ENCODE measurements around the gene OGT.
A peak's percentile ranks its signal among the peaks of the same experiment; 100 is the strongest.
"Not testable (repeated sequence)": the region's sequence is repeated elsewhere in the genome, so short reads cannot be mapped to it uniquely, and the experiment has no call there.

Gene OGT

DNA sequence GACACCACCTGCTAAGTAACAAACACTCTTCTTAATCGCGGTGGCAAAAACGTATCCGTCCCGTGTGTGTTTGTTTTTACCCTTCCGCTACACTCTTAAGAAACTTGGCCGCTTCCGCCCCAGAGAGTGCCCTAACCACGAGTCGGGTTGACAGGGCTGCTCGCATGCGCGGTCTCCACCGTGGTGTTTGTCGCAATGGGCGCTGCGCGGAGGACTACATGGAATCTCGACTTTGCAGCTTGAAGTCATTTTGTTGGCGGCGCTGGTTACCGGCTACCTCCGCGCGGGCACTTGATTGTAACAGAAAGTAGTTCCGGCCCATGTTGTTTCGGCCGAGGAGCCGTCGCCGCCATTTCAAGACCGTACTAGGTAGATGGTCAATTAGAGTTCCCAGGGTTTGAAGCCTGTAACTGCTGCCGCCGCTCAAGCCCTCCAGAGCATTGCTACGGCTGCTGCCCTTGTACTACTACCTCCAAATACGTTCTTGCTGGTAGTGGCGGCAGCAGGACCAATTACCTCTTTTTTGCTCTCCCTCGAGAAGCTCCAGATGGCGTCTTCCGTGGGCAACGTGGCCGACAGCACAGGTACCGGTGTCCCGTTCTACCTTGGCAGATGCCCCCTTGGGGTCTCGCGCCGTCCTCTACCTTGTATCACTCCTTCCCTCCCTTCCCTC, at the start of gene OGT:
OGT (plus strand) TSS at position 352 of the 673 bp plus-strand sequence; CDS start at position 548, 196 bp downstream.
- DNase-seq (ENCODE audit: low read depth), result peak; percentile 87

- no peak for DNase-seq (ENCODE audit: low read depth)
Measured at GRCh38 chrX:71487814-71488213, 45.1 kb upstream of the OGT start.

GRCh38 chrX:71489540-71489939, 43.4 kb upstream of the OGT start:
- no peak for DNase-seq (ENCODE audit: low read depth)

- DNase-seq (ENCODE audit: low read depth), result peak; percentile 17
Measured at GRCh38 chrX:71492231-71493065, 40.5 kb upstream of the OGT start.

DNA sequence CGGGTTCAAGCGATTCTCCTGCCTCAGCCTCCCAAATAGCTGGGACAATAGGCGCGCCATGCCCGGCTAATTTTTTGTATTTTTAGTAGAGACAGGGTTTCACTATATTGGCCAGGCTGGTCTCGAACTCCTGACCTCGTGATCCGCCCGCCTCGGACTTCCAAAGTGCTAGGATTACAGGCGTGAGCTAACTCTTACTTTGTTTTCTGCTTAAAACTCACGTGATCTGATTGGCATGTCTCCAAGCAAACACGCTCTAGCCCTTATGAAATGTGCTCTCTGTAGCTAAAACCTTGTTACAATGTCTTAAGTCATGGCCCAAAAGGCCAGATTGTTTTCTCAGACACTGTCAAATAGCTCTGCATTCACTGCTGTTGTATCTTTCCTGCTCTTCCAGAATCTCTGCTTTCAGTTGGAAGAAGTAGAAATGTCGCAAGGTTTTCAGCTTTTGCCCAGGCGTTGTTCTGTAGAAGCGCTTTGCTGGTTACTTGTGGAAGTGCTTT, 39.7 kb upstream of the OGT start:
- DNase-seq (ENCODE audit: low read depth), result no peak

DNA sequence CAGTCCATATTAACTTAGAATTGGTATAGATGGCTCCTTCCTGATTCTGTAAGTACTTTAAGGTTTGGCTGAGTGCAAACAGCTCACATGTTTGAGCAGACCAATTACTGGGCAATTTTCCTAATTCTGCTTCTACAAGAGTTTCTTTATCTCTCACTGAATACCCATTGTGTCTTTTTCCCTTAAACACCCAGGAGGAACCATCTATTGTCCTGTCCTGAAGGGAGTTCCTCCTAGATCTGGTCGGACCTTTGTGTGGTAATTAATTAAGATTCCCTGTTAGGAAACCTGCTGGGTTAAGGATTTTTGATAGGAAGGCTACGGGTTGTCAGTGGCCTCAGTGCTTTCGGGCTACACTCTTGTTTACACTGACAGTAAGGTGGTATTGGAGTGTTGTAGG, 36.9 kb upstream of the OGT start:
- not testable (repeated sequence) for DNase-seq (ENCODE audit: low read depth)

GRCh38 chrX:71496476-71496875, 36.4 kb upstream of the OGT start:
- DNase-seq (ENCODE audit: low read depth), result no peak

- DNase-seq (ENCODE audit: low read depth), result not testable (repeated sequence)
Measured at GRCh38 chrX:71502080-71502479, 30.8 kb upstream of the OGT start.

GRCh38 chrX:71504346-71504745, 28.6 kb upstream of the OGT start:
- no peak for DNase-seq (ENCODE audit: low read depth)

- DNase-seq (ENCODE audit: low read depth), result no peak
Measured at GRCh38 chrX:71509289-71509688, 23.6 kb upstream of the OGT start.

GRCh38 chrX:71510161-71510560, 22.7 kb upstream of the OGT start:
- DNase-seq (ENCODE audit: low read depth), result no peak

GRCh38 chrX:71513731-71514130, 19.2 kb upstream of the OGT start:
- not testable (repeated sequence) for DNase-seq (ENCODE audit: low read depth)

GRCh38 chrX:71514367-71515037, 18.4 kb upstream of the OGT start:
- DNase-seq (ENCODE audit: low read depth), result no peak

DNA sequence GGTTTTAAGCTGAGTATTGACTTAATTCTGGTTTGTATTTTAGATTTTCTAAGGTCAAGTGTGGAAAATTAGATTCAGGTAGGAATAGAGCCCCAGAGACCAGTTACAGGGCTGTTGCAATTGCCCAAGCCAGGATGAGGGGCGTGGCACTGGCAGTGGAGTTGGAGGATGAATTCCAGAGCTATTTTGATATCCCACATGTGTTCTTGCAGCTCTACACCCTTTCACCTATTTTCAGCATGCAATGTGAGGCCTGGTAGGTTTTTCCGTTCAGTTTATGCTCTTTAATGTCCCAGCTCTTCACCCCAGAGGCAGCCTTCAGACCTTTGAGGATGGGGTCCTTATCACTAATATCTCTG, 17.9 kb upstream of the OGT start:
- no peak for DNase-seq (ENCODE audit: low read depth)

DNA sequence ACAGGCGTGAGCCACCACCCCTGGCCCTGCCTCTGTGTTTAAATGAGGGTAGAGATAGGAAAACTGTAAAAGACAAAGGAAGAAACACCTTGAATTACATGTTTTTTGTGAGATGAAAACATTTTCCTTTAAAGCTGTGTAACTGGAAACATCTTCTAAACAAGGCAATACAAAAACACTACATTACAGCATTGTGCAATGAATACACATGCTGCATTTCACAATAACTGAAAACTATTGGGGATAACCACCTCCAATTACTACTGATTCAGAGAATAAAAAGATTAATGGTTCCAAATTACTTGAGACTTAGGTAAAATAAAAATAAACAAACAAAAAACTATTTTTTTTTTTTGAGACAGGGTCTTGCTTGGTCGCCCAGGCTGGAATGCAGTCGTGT, 7.6 kb upstream of the OGT start:
- no peak for DNase-seq (ENCODE audit: low read depth)

DNA sequence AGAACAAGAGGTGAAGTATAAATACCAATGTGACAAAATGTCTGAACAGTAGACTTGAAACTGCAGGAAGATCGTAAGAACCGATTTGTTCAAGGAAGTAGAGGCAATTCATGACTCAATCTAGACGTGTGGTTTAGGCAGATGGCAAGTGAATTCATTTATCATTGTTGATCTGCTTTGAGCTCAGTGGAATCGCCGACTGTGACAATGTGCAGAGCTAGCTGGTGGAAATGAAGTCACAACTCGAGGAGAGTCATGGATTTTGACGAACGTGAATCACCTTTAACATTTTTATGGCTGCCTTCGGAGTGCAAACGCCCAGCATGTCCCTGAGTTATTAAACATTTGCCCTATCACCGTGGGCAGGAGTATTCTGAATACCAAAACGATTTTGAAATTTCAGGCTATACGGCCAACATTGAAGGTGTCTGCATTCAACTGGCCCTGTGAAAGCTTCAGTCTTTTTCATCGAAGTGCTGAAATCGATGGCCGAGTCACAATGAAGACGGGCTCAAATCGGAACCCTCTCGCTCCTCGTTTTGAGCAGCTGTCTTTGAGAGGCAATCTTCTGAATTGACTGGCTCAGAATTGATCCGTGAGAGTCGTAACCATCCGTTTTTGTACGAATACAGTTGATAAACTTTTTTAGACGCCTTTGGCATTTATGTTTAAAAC, 689 bp upstream of the OGT start:
- peak; percentile 31 for DNase-seq (ENCODE audit: low read depth)

GRCh38 chrX:71533516-71533850, 579 bp downstream of the OGT start:
- no peak for DNase-seq (ENCODE audit: low read depth)

- peak; percentile 36 for DNase-seq (ENCODE audit: low read depth)
Measured at GRCh38 chrX:71533851-71534561, 1.1 kb downstream of the OGT start.

- DNase-seq (ENCODE audit: low read depth), result no peak
Measured at GRCh38 chrX:71534773-71535544, 2.1 kb downstream of the OGT start.

DNA sequence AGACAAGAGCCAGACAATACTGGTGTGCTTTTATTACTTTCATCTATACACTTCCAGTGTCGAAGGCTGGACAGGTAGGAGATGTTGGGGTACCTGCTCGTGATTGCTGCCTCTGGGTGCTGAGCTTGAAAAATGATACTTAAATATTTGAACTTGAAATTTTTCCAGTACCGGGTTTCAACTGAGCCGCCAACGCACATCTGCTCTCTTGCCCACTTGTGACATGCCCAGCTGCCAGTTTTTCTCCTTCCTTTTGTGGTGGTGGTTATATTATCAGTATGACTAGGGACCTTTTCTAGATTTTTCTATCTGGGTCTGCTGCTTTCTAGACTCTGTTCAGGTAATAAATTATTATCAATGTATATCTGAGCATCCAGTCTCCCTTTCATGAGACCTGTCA, 3.4 kb downstream of the OGT start:
- DNase-seq (ENCODE audit: low read depth), result no peak

DNA sequence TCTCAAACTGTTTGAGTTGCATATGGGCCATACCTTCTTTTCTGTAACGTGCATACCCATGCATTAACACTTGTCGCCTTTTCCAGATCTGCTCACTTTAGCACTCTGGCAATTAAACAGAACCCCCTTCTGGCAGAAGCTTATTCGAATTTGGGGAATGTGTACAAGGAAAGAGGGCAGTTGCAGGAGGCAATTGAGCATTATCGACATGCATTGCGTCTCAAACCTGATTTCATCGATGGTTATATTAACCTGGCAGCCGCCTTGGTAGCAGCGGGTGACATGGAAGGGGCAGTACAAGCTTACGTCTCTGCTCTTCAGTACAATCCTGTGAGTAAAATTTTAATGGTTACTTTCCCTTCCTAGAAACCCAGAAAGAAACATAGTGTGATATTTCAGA, 4.8 kb downstream of the OGT start:
- no peak for DNase-seq (ENCODE audit: low read depth)
